Effector CD4-positive, alpha-beta T cell (primary cell): ENCODE results near the gene PAN2.
"Not testable (repeated sequence)": the region's sequence is repeated elsewhere in the genome, so short reads cannot be mapped to it uniquely, and the experiment has no call there.

ENCODE experiments used
- DNase-seq: peaks from one replicate; pipeline ENCODE4 v3.0.0-alpha.2; 2020

The PAN2 gene

DNA sequence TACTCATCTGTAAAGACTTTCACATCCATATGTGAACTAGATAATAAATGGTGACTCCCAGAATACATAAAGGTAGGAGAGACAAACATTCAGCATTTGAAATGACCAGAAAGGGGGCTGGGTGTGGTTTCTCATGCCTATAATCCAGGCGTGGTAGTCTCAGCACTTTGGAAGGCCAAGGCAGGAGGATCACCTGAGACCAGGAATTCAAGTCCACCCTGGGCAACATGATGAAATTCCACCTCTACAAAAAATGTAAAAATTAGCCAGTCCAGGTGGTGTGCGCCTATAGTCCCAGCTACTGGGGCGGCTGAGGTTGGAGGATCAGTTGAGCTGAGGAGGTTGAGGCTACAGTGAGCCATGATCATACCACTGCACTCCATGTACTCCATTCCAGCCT, 29.5 kb downstream of the PAN2 start:
- DNase-seq, result no peak

DNA sequence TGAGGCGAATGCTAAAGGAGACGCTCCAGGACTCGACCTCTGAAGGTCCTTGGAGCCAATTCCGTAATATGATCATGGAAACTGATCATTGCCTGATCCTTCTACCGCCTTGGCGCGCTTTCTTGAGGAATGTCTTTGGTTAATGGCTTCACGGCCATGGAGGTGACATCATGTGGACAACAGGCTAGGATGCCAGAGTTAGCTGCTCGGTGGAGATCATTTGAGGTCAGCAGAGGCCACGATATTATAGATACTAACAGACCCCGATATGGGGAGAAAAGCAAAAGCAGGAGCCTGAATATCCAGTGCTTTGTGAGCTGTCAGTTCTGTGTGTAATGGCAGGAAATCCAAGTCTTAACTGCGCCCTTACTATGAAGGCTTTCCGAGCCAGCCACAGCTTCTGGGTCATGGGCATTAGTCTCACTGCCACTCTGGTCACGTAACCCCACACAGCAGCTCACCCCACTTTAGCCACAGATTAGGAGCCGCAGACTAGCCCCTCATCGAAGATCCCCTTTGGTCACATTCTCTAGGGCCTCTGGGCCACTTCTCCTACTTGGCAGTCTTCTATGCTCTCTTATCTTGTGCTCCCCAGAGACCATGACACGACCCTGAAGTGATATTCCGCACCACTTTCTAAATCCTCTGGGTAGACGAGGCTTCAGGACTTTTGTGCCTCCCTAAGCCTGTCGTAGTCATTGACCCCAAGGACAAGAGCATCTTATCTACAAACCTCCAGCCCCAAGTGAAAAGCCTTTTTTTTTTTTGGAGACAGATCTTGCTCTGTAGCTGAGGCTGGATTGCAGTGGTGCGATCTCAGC, 32.9 kb downstream of the PAN2 start:
- DNase-seq, result no peak

DNA sequence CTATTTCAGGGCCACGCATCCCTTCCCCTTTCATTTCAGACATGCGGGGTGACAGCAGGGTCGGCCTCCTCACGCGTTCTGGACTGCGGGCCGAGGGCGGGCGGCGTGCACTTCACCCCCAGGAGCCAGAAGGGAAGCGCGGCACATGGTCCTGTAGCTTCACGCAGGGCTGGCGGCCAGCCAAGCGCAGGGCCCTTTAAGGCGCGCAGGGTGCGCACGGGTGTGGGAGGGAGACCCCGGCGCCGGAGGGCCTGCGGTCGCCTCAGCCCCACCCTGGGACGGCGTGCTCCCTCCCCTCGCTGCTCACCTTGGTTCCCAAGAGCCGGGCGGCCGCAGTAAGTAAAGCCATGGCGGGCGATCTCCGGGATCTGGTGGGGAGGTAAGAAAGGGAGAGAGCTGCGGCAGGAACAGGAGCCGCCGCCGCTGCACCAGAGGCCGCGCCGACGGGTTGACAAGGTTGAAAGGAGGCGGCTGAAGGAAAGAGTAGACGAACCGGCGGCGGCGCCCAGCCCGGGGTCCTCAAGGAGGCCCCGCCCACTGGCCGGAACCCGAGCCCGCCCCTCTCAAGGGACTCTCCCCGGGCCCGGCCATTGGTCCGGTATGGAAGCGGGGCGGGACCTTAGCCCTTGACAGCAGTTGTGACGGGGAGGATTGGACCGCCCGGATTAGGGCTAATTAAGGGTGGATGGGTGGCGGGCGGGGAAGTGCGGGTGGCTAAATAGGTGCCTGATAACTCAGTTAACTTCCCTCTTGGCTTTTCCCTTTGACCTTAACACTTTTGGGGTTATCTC, 33.8 kb downstream of the PAN2 start, which contains the start of gene CS:
CS (minus strand) TSS at position 478 of the 791 bp plus-strand sequence; CDS start at position 349, 129 bp downstream.
- peak; percentile 99 for DNase-seq

DNA sequence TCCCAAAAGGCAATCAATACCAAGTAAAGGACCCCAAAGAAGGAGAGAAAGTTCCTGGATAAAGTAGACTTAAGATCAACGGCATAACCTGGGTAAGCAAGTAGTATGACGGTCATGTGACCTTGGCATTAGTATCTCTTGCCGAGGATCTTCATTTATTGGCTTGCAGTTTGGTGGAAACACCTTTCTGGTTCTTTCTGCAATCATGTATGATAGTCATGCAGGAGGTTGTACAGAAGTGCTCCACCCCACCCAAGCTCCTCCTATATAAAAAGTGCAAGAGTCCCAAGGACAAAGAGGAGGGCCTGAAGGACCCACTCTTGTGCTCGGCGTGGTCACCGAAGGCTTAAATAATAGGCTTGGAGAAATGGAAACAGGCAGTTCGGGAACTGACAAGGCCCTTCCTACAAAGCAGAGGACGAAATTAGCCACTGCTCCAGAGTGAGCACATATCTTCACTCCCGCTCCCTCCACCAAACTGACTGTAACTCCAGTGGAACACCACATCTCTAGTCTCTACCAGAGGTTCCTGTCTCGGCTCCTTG, 34.4 kb downstream of the PAN2 start:
- DNase-seq, result no peak

DNA sequence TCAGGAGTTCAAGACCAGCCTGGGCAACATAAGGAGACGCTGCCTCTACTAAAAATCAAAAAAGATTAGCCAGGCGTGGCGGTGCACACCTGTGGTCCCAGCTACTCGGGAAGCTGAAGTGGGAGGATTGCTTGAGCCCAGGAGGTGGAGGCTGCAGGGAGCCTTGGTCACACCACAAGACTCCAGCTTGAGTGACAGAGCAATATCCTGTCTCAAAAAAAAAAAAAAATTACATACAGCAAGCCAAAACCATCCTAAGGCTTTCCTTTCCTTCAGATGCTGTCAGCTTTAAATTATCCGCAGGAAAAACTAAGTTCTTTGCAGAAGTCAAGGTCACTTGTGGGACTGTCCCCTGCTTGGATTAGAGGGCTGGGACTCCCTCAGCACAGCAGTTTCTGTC, 35.0 kb downstream of the PAN2 start:
- no peak for DNase-seq

DNA sequence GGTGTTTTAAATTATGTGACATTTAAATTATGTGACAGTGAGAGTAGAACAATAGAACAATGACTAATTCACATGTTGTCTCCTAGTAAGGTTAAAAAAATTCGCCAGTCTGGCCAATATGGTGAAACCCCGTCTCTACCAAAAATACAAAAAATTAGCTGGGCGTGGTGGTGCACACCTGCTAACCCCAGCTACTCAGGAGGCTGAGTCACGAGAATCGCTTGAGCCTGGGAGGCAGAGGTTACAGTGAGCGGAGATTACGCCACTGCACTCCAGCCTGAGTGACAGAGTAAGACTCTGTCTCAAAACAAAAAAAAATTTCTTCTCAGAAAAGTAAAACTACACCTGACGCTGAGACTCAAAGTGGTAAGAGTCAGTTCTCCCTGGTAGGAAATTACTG, 36.4 kb downstream of the PAN2 start:
- no peak for DNase-seq

DNA sequence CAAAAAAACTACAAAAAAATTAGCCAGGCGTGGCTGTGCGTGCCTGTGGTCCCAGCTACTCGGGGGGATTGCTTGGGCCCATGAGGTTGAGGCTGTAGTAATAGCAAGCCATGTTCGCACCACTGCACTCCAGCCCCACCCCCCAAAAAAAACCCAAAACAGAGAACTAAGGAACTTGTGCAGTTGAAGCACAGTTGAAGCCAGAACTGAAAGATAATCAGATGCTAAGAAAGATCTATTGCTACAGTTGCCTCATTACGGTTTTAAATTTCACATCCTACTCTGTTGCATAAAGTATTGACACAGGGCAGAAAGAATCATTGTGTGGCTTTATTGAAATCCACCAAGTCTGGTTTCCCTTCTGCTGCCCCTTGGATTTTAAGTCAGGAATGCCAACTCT, 37.5 kb downstream of the PAN2 start:
- no peak for DNase-seq

DNA sequence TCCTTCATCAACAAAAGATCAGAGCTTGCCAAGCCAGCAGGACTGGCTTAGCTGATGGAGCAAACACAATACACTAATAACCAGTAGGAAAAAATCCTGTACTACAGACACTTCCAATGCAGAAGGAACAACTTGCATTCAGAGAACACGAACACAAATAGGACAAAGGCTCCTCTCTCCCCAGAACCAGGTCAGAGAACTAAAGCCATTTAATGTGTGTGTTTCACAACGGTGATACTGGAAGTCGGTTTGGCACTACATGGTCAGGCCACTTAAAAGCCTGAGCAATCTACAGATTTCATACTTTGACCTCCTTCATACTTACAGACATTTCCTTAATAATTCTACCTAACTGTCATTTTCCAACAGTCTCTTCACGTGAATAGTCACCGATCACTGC, 40.0 kb downstream of the PAN2 start:
- no peak for DNase-seq

DNA sequence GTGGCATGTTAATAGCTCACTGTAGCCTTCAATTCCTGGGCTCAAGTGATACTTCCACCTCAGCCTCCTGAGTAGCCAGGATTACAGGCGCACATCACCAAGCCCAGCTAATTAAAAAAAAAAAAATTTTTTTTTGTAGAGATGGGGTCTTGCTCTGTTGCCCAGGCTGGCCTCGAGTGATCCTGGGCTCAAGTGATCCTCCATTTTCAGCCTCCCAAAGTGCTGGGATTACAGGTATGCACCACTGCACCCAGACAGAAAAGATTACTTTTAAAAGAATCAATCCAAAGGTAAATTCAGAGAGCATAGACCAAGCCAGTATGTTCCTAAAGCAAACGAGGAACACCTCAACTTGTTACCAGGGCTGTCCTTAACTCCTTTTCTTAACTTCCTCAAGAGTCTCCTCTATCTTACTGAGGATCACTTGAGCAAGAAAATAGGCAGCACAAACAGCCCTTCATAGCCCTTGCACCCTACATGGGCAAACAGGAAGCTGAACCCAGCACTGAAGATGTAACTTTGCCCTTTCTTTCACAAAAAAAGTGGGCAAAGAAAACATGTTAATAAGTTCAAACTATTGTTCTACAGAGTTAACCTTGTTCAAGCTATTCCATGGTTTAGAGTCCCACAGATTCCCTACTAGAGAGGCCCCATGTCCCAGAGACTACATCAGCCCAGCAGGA, 45.0 kb downstream of the PAN2 start:
- no peak for DNase-seq

DNA sequence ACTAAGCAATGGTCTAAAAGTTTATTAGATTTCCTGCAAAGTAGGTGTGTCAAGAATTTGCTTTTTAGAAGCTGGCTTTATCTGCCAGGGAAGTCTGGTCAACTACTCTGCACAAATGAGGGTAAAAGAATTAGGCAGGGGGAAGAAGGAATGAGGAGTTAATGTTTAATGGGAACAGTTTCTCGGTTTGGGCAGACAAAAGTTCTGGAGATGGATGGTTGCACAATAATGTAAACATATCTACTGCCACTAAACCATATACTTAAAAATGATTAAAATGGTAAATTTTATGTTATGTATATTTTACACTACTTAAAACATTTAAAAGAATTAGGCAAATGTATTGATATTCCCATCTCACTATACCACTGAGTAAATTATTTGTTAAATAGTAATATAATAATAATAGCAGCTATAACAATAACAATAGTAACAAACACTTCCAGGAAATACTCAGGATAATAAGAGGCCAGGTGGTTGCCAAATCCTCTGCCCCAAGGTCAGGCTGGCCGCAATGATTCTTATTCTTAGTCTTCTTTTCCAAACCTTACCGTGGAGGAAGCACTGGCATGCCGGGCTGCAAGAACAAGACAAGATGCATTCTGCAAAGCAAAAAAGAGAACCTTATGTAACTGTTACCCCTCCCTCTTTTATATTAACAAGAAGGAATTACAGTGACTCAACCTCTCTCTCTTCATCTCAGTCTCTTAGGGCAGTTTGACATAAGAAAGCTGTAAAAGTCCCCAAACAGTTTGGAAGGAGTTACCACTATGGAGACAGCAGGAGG, 47.6 kb downstream of the PAN2 start:
- no peak for DNase-seq

DNA sequence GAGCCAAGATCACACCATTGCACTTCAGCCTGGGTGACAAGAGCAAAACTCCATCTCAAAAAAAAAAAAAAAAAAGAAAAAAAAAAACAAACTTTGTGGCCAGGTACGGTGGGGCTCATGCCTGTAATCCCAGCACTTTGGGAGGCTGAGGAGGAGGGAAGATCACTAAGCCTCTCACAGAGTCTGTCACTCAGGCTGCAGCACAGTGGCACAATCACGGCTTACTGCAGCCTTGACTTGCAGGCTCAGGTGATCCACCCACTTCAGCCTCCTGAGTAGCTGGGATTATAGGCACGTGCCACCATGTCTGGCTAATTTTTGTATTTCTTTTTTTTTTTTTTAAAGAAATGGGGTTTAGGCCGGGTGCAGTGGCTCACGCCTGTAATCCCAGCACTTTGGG, 49.5 kb downstream of the PAN2 start:
- not testable (repeated sequence) for DNase-seq

DNA sequence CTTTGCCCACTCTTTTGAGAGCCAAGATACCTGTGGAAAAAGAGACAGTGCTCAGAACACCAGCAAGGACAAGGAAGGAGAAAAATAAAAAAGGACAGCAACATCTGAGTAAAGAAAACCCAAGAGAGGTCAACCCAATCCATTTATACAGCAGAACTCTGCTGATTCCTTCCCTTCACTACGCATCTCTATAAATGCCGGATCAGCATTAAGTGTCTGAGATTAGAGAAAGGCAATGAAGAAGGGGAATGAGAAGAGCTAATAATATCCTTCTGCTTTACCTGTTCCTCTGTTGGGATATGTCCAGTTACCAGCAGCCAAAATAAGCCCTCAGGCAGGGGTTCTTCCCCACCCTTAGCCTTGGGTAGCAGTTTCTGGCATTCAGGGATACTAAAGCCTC, 51.2 kb downstream of the PAN2 start:
- no peak for DNase-seq

DNA sequence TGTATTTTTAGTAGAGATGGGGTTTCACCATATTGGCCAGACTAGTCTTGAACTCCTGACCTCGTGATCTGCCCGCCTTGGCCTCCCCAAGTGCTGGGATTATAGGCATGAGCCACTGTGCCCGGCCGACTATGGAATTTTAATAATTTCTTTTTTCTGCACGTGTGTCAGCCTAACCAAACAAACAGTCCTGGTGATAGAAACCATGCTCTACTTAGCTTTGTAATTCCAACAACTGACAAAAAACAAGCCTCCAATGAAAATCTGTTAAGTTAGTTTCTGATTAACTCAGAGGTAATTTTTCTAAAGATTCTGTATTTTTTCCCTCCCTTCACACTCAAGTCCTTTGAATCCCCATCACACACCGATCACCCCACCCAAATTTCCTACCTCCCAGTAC, 51.8 kb downstream of the PAN2 start:
- DNase-seq, result no peak

DNA sequence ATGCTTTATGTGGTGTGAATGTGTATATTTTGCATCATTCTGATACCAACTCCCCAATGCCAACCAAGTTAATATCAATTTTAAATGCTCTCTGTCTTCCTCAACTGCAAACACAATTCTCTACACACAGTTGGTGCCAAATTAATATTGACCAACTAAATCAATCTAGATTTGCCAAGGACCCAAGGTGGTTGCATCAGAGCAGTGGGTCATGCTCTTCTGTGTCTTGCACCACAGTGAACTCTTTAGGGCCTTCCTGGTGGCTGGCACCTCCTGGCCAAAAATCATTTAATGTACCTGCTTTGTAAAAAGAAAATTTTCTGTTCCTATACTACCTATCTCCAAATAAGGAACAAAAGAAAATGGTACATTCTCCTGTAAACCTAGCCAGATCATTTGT, 53.0 kb downstream of the PAN2 start:
- DNase-seq, result no peak

DNA sequence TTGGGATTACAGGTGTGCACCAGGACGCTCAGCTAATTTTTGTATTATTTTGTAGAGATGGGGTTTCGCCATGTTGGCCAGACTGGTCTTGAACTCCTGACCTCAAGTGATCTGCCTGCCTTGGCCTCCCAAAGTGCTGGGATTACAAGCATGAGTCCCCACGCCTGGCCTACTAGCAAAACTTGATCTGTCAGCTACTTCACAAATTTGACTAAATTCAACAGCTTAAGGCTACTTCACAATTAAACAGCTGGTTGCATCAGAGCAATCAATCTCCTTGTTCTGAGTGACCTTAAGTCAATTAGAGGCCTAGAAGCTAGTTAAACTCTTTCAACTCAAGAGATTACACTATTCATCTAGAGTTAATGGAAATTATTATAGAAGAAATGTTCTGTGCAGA, 54.9 kb downstream of the PAN2 start:
- DNase-seq, result no peak

DNA sequence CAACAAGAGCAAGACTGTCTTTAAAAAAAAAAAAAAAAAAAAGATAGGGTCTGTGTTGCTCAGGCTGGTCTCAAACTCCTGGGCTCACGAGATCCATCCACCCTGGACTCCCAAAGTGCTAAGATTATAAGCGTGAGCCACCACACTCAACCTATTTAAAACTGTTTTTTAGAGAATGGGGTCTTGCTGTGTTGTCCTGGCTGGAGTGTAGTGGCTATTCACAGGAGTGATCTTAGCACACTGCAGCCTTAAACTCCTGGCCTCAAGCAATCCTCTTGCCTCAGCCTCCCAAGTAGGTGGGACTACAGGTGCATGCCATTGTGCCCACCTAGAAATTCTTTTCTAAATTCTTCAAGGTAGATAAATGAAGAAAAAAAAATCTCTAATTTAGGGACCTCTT, 59.5 kb downstream of the PAN2 start:
- no peak for DNase-seq

DNA sequence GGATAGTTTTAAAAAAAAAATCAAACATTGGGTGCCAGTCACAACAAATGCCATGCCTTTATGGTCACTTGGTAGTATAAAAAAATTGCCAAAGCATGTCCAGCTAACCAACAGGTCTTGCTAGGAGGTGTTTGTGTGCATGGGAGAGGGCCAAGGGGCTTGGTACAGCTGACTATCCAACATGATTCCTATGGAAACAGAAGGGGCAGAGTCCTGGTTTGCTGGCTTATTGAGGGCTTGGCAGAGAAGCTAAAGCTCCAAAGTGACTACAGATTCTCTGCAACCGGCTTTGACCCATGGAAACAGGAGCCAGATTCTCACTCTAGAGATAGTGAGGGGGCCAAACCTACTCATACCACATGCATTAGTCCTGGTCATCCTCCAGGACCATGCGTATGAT, 61.3 kb downstream of the PAN2 start:
- DNase-seq, result not testable (repeated sequence)

DNA sequence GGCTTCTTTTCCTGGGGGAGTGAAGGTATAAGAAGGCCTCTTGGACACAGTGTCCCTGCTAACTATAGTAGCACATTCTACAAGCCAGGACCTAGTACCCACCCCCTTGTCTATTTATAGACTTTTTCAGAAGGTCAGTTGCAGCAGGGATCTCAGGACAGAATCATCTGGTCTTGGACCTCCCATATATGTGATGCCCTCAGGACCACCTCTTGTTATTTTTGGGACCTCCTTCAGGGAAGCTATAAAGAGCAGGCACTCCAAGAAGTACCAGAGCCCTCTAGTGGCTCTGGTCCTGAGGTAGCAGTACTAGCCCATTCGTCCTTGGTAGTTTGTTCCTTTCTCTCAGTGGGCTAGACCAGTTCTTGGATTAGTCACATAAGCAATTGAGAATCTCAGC, 62.8 kb downstream of the PAN2 start:
- DNase-seq, result no peak

DNA sequence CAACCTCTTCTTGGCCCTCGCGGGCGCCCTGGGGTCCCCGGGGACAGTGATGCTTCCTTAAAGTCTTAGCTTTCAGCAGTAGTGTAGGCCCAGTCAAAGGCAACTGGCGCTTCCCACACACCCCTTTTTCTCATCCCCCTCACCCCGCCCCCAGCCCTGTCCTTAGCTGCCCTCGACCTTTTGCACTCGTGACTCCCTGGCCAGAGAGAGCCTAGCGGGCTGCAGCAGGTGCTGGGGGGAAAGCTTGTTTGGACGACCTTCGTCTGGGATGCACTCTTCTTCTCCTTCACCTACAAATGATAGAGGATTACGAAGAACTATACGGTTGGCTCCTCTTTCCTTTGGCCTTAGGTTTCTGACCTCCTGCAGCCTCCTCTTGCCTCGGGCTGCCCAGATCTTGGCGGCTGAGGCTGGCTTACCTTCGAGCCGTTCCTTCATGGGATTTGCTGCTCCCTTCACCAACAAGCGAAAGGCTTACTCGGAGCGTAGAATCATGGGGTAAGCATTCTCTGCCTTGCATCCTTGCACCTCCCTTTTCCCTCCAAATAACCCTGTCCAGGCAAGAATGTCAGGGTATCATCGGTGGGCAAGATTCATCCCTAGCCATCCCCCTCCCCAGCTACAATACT, 66.2 kb downstream of the PAN2 start:
- no peak for DNase-seq

DNA sequence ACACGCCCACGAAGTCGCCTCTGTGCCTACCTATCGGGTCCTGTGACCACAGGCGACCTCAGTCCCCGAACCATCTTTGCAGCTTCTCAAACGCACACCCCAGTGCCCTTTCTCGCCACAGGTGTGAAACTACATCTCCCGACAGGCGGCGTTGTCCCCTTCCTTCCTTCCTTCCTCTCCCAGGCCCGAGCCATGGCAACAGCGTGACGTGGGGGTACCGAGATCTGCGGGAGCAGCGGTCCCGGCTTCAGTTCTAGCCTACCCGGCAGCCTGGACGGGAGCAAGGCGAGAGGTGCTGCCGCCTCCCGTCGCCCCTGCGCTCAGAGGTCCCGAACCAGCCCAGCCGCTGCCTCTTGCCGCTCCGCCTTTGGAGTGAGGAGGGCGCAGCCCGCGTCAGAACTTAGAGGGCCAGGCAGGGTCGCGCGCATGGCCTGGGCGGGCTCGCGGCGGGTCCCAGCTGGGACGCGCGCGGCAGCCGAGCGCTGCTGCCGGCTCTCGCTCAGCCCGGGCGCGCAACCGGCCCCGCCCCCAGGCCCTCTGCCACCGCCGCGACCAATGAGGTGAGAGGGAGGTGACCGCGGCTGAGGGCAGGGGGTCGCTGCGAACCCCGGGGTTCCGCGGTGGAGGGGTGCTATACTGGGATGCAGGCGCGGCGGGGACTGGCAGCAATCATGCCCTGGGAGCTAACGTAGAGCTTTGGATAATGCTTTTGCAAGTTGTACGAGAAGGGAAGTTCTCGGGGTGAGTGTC, 66.9 kb downstream of the PAN2 start, which contains the start of gene COQ10A:
COQ10A (plus strand) TSS at position 250 of the 750 bp plus-strand sequence; CDS start at position 427, 177 bp downstream.
- peak; percentile 90 for DNase-seq
